Activated naive CD8-positive, alpha-beta T cell treated with anti-CD3 and anti-CD28 coated beads for 36 hours (primary cell): Measurements from ENCODE around the gene LDHAL6B. TPM values are rescaled to one million over a fixed set of nuclear protein-coding genes. Genes with fewer than 3 reads are reported as not detected.
A peak's percentile ranks its signal among the peaks of the same experiment; 100 is the strongest.

ENCODE experiments used
- DNase-seq: peaks from one replicate; pipeline ENCODE4 v3.0.0; 2021
- H3K27ac Mint-ChIP-seq: one replicate; pipeline ENCODE4 v1.8.0; 2022; ENCODE audit warnings: mild to moderate bottlenecking, moderate library complexity, mixed read lengths
- H3K27me3 Mint-ChIP-seq: one replicate; pipeline ENCODE4 v1.8.0; 2022; ENCODE audit warnings: mild to moderate bottlenecking, mixed read lengths
- H3K36me3 Mint-ChIP-seq: one replicate; pipeline ENCODE4 v1.8.0; 2021; ENCODE audit warnings: mild to moderate bottlenecking, mixed read lengths
- H3K4me1 Mint-ChIP-seq: one replicate; pipeline ENCODE4 v1.8.0; 2021; ENCODE audit warnings: mixed read lengths
- H3K4me3 Mint-ChIP-seq: one replicate; pipeline ENCODE4 v1.8.0; 2022; ENCODE audit warnings: mild to moderate bottlenecking, moderate library complexity, mixed read lengths
- H3K9me3 Mint-ChIP-seq: one replicate; pipeline ENCODE4 v1.8.0; 2022; ENCODE audit warnings: mixed read lengths
- total RNA-seq, 2 experiments: library from RNA; stranded (reverse); gene quantifications; one replicate each; pipeline ENCODE4 v1.2.3, GENCODE V29; 2021

LDHAL6B gene
- total RNA-seq, 2 experiments from 2014 or later: not detected

- no peaks in the 10 kb centered on the region for H3K4me1 Mint-ChIP-seq
- H3K9me3 Mint-ChIP-seq: no peaks in the 10 kb centered on the region
- DNase-seq: no peak
- H3K36me3 Mint-ChIP-seq: no peaks in the 10 kb centered on the region
- H3K27ac Mint-ChIP-seq: no peak overlapping the region
- peaks cover 7% of the 10 kb centered on the region for H3K27me3 Mint-ChIP-seq
- H3K4me3 Mint-ChIP-seq: no peak overlapping the region
Measured at GRCh38 chr15:59221511-59222505, 15.2 kb downstream of the LDHAL6B start.

DNA sequence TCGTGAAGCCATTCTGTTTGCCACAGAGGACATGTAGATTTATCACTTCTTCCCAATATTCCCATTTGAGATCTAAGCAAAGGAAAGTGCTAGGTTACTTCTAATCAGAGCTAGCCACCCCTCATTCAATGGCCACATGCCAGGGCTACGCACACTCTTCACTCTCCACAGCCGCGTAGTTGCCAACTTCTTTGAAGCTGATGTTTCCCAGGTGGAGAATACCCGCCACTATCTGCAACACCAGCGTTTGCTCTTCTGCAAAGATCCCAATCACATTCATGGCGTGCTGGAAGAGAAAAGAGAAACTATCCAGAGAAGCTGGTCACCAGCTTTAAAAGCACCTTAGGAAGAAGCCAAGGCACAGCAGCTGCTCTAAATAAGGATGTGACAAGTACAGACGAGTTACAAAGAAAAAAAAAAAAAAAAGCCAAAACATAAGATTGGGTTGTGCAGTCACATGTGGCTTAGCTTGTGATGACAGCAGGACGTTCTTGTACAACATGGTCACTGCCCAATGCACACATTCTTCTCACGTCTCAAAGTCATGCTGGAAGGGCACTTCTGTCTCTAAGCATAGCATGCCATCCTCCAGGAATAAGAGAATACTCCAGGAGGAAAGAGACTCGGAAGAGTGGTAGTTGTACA, 16.4 kb downstream of the LDHAL6B start:
- Mint-ChIP-seq H3K27me3 (peaks cover 7% of the 10 kb centered on the region), H3K36me3 (no peaks in the 10 kb centered on the region), H3K4me3 (no peak overlapping the region), H3K27ac (no peak overlapping the region), H3K9me3 (no peaks in the 10 kb centered on the region), H3K4me1 (no peaks in the 10 kb centered on the region)
- no peak for DNase-seq

GRCh38 chr15:59223736-59224135, 17.1 kb downstream of the LDHAL6B start:
- no peaks in the 10 kb centered on the region for H3K9me3 Mint-ChIP-seq
- H3K36me3 Mint-ChIP-seq: no peaks in the 10 kb centered on the region
- no peak overlapping the region for H3K4me3 Mint-ChIP-seq
- H3K4me1 Mint-ChIP-seq: no peaks in the 10 kb centered on the region
- no peak overlapping the region for H3K27ac Mint-ChIP-seq
- DNase-seq: no peak
- peaks cover 7% of the 10 kb centered on the region for H3K27me3 Mint-ChIP-seq

- no peak overlapping the region for H3K27ac Mint-ChIP-seq
- no peaks in the 10 kb centered on the region for H3K9me3 Mint-ChIP-seq
- DNase-seq: no peak
- H3K4me1 Mint-ChIP-seq: no peaks in the 10 kb centered on the region
- no peaks in the 10 kb centered on the region for H3K36me3 Mint-ChIP-seq
- H3K27me3 Mint-ChIP-seq: peaks cover 7% of the 10 kb centered on the region
- no peak overlapping the region for H3K4me3 Mint-ChIP-seq
Measured at GRCh38 chr15:59224474-59224873, 17.8 kb downstream of the LDHAL6B start.

- Mint-ChIP-seq H3K4me1 (no peaks in the 10 kb centered on the region), H3K4me3 (no peak overlapping the region), H3K36me3 (no peaks in the 10 kb centered on the region), H3K9me3 (no peaks in the 10 kb centered on the region), H3K27me3 (peaks cover 7% of the 10 kb centered on the region), H3K27ac (no peak overlapping the region)
- DNase-seq: no peak
Measured at GRCh38 chr15:59227021-59227420, 20.4 kb downstream of the LDHAL6B start.

DNA sequence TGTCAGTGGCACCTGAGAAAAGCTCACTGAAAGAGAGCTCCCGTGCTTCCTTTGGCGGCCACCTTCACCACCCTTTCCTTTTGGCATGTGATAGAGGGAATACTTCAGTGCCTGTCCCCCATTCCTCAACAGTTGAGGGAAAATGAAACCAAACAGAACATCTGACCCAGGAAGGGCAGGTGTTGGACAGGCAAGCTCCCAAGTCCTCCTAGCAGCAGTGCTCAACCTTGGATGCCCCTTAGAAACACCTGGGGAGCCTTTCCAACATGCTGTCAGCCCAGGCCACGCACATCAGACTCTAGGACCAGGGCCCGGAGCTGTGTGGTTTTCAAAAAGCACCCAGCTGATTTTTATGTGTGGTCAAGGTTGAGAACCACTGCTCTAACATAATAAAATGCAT, 22.4 kb downstream of the LDHAL6B start:
- Mint-ChIP-seq H3K27me3 (peaks cover 11% of the 10 kb centered on the region), H3K4me1 (no peaks in the 10 kb centered on the region), H3K36me3 (peaks cover 1% of the 10 kb centered on the region), H3K27ac (no peak overlapping the region), H3K4me3 (no peak overlapping the region), H3K9me3 (no peaks in the 10 kb centered on the region)
- DNase-seq: no peak

DNA sequence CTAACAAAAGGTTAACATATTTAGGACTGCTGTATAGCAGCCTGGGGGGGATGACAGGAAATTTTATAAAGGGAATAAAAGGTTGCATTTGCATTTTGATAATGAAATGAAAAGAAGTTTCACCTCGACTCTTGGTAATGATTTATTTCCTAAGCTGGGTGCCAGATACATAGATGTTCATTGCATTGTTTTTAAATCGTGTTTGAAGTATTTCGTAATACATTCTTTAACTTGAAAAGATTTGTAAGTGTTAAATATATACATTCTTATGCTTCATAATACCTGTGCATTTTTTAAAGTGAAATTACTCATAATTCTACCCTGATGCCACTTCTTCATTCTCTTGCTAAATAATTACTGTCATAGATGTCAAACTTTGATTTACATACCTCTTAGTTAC, 22.8 kb downstream of the LDHAL6B start:
- Mint-ChIP-seq H3K4me1 (no peaks in the 10 kb centered on the region), H3K27ac (no peak overlapping the region), H3K36me3 (peaks cover 1% of the 10 kb centered on the region), H3K9me3 (no peaks in the 10 kb centered on the region), H3K27me3 (peaks cover 11% of the 10 kb centered on the region), H3K4me3 (no peak overlapping the region)
- DNase-seq: no peak

GRCh38 chr15:59230531-59231055, 23.9 kb downstream of the LDHAL6B start:
- no peak for DNase-seq
- H3K4me3 Mint-ChIP-seq: no peak overlapping the region
- H3K36me3 Mint-ChIP-seq: peaks cover 1% of the 10 kb centered on the region
- no peaks in the 10 kb centered on the region for H3K4me1 Mint-ChIP-seq
- H3K9me3 Mint-ChIP-seq: no peaks in the 10 kb centered on the region
- peaks cover 6% of the 10 kb centered on the region for H3K27me3 Mint-ChIP-seq
- H3K27ac Mint-ChIP-seq: no peak overlapping the region

DNA sequence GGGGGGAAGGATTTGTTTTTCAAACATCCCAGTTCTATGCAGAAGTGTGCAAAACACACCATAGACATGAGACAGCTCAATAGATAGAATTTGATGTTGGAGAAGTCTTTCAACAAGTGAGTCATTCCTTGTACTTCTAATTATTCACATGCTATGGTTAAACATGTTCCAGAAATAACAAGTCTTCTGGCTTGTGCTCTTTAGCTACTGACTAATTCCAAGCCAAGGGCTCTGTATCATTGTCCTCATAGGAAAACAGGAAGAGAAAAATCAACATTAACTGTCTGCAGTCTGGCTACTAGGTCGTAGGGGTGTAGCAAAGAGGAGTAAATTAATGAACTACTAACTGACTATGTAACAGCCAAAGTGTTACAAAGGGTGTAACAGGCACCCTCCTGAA, 25.8 kb downstream of the LDHAL6B start:
- Mint-ChIP-seq H3K4me1 (peaks cover 7% of the 10 kb centered on the region), H3K36me3 (peaks cover 8% of the 10 kb centered on the region), H3K27me3 (peaks cover 7% of the 10 kb centered on the region), H3K27ac (no peak overlapping the region), H3K9me3 (no peaks in the 10 kb centered on the region), H3K4me3 (no peak overlapping the region)
- DNase-seq: no peak

GRCh38 chr15:59236394-59236793, 29.8 kb downstream of the LDHAL6B start:
- Mint-ChIP-seq H3K9me3 (no peaks in the 10 kb centered on the region), H3K27ac (peak overlapping the region; percentile 54), H3K4me1 (peaks cover 7% of the 10 kb centered on the region), H3K36me3 (peaks cover 8% of the 10 kb centered on the region), H3K27me3 (peaks cover 7% of the 10 kb centered on the region), H3K4me3 (no peak overlapping the region)
- no peak for DNase-seq

GRCh38 chr15:59237119-59237855, 30.6 kb downstream of the LDHAL6B start:
- Mint-ChIP-seq H3K4me1 (peaks cover 7% of the 10 kb centered on the region), H3K9me3 (no peaks in the 10 kb centered on the region), H3K36me3 (peaks cover 8% of the 10 kb centered on the region), H3K27ac (no peak overlapping the region), H3K27me3 (peaks cover 7% of the 10 kb centered on the region), H3K4me3 (no peak overlapping the region)
- DNase-seq: no peak

GRCh38 chr15:59237924-59238331, 31.3 kb downstream of the LDHAL6B start:
- H3K4me1 Mint-ChIP-seq: peaks cover 7% of the 10 kb centered on the region
- H3K4me3 Mint-ChIP-seq: no peak overlapping the region
- peaks cover 10% of the 10 kb centered on the region for H3K36me3 Mint-ChIP-seq
- DNase-seq: no peak
- H3K9me3 Mint-ChIP-seq: no peaks in the 10 kb centered on the region
- no peak overlapping the region for H3K27ac Mint-ChIP-seq
- peaks cover 7% of the 10 kb centered on the region for H3K27me3 Mint-ChIP-seq

DNA sequence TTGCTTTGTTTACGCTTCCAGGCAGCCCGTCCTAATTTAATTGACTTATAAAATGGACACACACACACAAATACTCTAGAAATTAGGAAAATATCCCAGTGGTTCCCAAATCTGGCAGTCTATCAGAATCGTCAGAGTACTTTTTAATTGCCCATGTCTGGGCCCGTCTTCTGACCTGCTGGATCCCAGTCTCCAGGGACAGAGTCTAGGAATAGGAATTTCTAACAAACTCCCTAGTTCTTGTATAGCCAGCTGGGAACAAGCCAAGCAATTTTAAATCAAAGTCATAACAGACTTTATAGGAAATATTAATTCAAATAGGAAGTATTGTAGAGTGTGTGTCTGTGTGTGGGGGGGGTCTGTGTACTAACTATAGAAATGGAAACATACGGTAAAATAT, 33.4 kb downstream of the LDHAL6B start:
- H3K36me3 Mint-ChIP-seq: peaks cover 8% of the 10 kb centered on the region
- H3K4me3 Mint-ChIP-seq: no peak overlapping the region

DNA sequence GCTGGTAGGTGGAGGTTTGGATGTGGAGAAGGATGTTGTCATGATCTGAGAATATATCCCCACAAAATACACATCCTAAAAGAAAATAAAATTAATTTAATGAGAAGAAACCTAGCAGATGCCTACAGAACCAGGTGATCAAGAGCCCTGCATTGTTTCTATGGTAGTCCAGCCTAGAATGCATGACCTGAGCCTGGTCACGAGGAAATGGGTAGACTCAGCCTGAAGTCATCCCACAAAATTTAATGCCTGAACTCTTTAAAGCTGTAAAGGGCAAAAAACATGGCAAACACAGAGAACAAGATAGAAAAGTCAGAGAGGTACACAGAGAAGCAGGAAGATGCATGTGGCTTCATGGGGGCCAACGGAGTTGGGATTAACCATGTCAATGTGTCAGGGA, 36.0 kb downstream of the LDHAL6B start:
- no peaks in the 10 kb centered on the region for H3K27me3 Mint-ChIP-seq
- peaks cover 2% of the 10 kb centered on the region for H3K36me3 Mint-ChIP-seq
- H3K27ac Mint-ChIP-seq: no peak overlapping the region
- H3K4me1 Mint-ChIP-seq: peaks cover 16% of the 10 kb centered on the region
- DNase-seq: no peak
- no peaks in the 10 kb centered on the region for H3K9me3 Mint-ChIP-seq
- H3K4me3 Mint-ChIP-seq: no peak overlapping the region

More for the DNA sequence above, 33.4 kb downstream of the LDHAL6B start:
- no peak overlapping the region for H3K27ac Mint-ChIP-seq
- H3K4me1 Mint-ChIP-seq: peaks cover 21% of the 10 kb centered on the region
- H3K9me3 Mint-ChIP-seq: no peaks in the 10 kb centered on the region
- DNase-seq: no peak
- H3K27me3 Mint-ChIP-seq: peaks cover 3% of the 10 kb centered on the region

DNA sequence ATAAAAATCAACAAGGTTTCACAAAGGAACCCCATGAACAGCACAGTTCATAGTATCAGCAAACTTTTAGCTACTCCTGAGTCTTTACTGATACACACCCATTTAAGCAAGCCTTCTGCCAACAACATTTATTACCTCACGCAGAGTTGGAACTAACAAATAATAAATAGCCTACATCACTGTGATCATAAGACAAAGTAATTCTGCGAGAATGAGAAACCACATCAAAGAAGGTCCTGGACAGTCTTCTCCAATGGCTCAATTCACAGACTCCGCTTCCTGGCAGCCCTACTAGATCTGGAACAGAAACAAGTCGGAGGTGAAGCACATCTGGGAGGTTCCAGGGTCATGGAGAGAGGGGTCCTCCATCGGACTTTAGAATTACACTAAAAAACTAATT, 37.0 kb downstream of the LDHAL6B start:
- Mint-ChIP-seq H3K36me3 (peaks cover 2% of the 10 kb centered on the region), H3K9me3 (no peaks in the 10 kb centered on the region), H3K4me3 (no peak overlapping the region), H3K27ac (no peak overlapping the region), H3K4me1 (peaks cover 19% of the 10 kb centered on the region), H3K27me3 (no peaks in the 10 kb centered on the region)
- no peak for DNase-seq
